Fibroblast of lung (primary cell): ENCODE data around the gene CAMTA1. TPM values are rescaled to one million over a fixed set of nuclear protein-coding genes. Genes with fewer than 3 reads are reported as not detected.

ENCODE experiments used
- DNase-seq, 2 donors: peaks; one replicate each; pipeline versions ENCODE4 v3.0.0 to v3.0.0-alpha.2; 2010; ENCODE audit warnings: low read depth in 2 of 2
- H2AFZ ChIP-seq: 2 replicates; pipeline ENCODE4 v1.5.1; 2012; ENCODE audit warnings: low read length, control low read depth, inconsistent platforms
- H3K27ac ChIP-seq: 2 replicates; pipeline ENCODE4 v1.5.1; 2011; ENCODE audit warnings: low read length, control low read depth; ENCODE audit not compliant: insufficient read depth
- H3K27me3 ChIP-seq: 2 replicates; pipeline ENCODE4 v1.5.1; 2011; ENCODE audit warnings: mild to moderate bottlenecking, low read length; ENCODE audit not compliant: control insufficient read depth, insufficient read depth
- H3K36me3 ChIP-seq: 2 replicates; pipeline ENCODE4 v1.5.1; 2011; ENCODE audit warnings: low read length; ENCODE audit not compliant: control insufficient read depth, insufficient read depth
- H3K4me1 ChIP-seq: 2 replicates; pipeline ENCODE4 v1.5.1; 2011; ENCODE audit warnings: low read length; ENCODE audit not compliant: control insufficient read depth, insufficient read depth; ENCODE audit errors: extremely low read depth
- H3K4me2 ChIP-seq: 2 replicates; pipeline ENCODE4 v1.5.1; 2011; ENCODE audit warnings: low read length, control low read depth; ENCODE audit not compliant: insufficient read depth; ENCODE audit errors: extremely low read depth
- H3K4me3 ChIP-seq, 4 experiments: fragments of 200-600 bp in 1 of 4; sonication (generic) in 1 of 4; replicated peaks in 1 of 4; 2 replicates each; pipeline ENCODE4 v1.5.1; 2011 to 2016; ENCODE audit warnings: low read length in 4 of 4, low read depth in 3 of 4, mild to moderate bottlenecking in 3 of 4, control low read depth in 2 of 4, inconsistent platforms in 1 of 4, mixed read lengths in 1 of 4; ENCODE audit not compliant: insufficient read depth in 1 of 4; ENCODE audit errors: control extremely low read depth in 1 of 4
- H3K79me2 ChIP-seq: 2 replicates; pipeline ENCODE4 v1.5.1; 2012; ENCODE audit warnings: mild to moderate bottlenecking, low read length, inconsistent platforms; ENCODE audit not compliant: control insufficient read depth, insufficient read depth
- H3K9ac ChIP-seq: 2 replicates; pipeline ENCODE4 v1.5.1; 2011; ENCODE audit warnings: mild to moderate bottlenecking, low read length, control low read depth; ENCODE audit not compliant: insufficient read depth
- H3K9me3 ChIP-seq: 2 replicates; pipeline ENCODE4 v1.5.1; 2012; ENCODE audit warnings: low read depth, low read length; ENCODE audit not compliant: control insufficient read depth, insufficient read depth
- H4K20me1 ChIP-seq: 2 replicates; pipeline ENCODE4 v1.5.1; 2011; ENCODE audit warnings: low read length; ENCODE audit not compliant: control insufficient read depth, insufficient read depth; ENCODE audit errors: extremely low read depth
- CTCF ChIP-seq, 2 donors: IDR thresholded peaks in 1 of 2; conservative IDR thresholded peaks in 1 of 2; 1 replicate in 1 of 2; 2 replicates in 1 of 2; pipeline ENCODE4 v1.5.1; 2011 to 2012; ENCODE audit warnings: low read length in 2 of 2, control low read depth in 1 of 2, inconsistent platforms in 1 of 2, low read depth in 1 of 2, mild to moderate bottlenecking in 1 of 2
- EZH2 ChIP-seq: IDR thresholded peaks from 2 replicates; pipeline ENCODE4 v1.5.1; 2012; ENCODE audit warnings: low read length, control low read depth, mild to moderate bottlenecking; ENCODE audit errors: missing control alignments
- polyA plus RNA-seq, 2 donors: library from polyadenylated mRNA; depleted of rRNA in 1 of 2; stranded (reverse) in 1 of 2; unstranded in 1 of 2; fragments of >200 nt; gene quantifications; 2 replicates each; pipeline ENCODE4 v1.2.1, GENCODE V29; 2011 to 2012; ENCODE audit warnings: missing spikeins in 1 of 2
- total RNA-seq: library from RNA; depleted of rRNA; stranded (reverse); fragments of >200 nt; gene quantifications from 2 replicates; pipeline ENCODE4 v1.2.1, GENCODE V29; 2014

CAMTA1 gene
- total and polyA plus RNA-seq, 2 donors (not counting 1 experiment from before 2014, with no cell fraction given) = 47.6 to 86.0 TPM

- Histone ChIP-seq H3K27me3 (no peaks in the 10 kb centered on the region), H3K9ac (no peak overlapping the region), H3K27ac (no peak overlapping the region), H3K4me3 (no peak overlapping the region), H3K79me2 (no peaks in the 10 kb centered on the region), H3K4me2 (no peak overlapping the region), H4K20me1 (no peaks in the 10 kb centered on the region), H3K36me3 (no peaks in the 10 kb centered on the region), H3K9me3 (no peaks in the 10 kb centered on the region), H2AFZ (no peak overlapping the region), H3K4me1 (no peaks in the 10 kb centered on the region)
- TF ChIP-seq CTCF (conservative IDR thresholded peaks at IDR 0.05 in 1 of 2, IDR thresholded peaks at IDR 0.05 in 1 of 2; ENCODE audit: low read depth in 1 of 2, low read length in 2 of 2) (no peak), EZH2 (no peak)
- DNase-seq = no peak
Observed at GRCh38 chr1:7422081-7422480, 636.8 kb downstream of the CAMTA1 start.

GRCh38 chr1:7422561-7422960 lies 637.3 kb downstream of the CAMTA1 start:
- H3K36me3 ChIP-seq = no peaks in the 10 kb centered on the region
- no peak overlapping the region for H3K9ac ChIP-seq
- no peak overlapping the region for H3K4me3 ChIP-seq
- no peak overlapping the region for H3K27ac ChIP-seq
- H2AFZ ChIP-seq = no peak overlapping the region
- DNase-seq = no peak
- no peaks in the 10 kb centered on the region for H3K79me2 ChIP-seq
- no peaks in the 10 kb centered on the region for H3K9me3 ChIP-seq
- H3K4me1 ChIP-seq = no peaks in the 10 kb centered on the region
- no peak for TF ChIP-seq EZH2
- TF ChIP-seq CTCF (conservative IDR thresholded peaks at IDR 0.05 in 1 of 2, IDR thresholded peaks at IDR 0.05 in 1 of 2; ENCODE audit: low read depth in 1 of 2, low read length in 2 of 2) = no peak
- H3K4me2 ChIP-seq = no peak overlapping the region
- H3K27me3 ChIP-seq = no peaks in the 10 kb centered on the region
- H4K20me1 ChIP-seq = no peaks in the 10 kb centered on the region

GRCh38 chr1:7422966-7423365 lies 637.7 kb downstream of the CAMTA1 start:
- no peak for DNase-seq
- H3K27ac ChIP-seq = no peak overlapping the region
- no peak overlapping the region for H3K4me3 ChIP-seq
- no peaks in the 10 kb centered on the region for H3K36me3 ChIP-seq
- H3K27me3 ChIP-seq = no peaks in the 10 kb centered on the region
- H3K9ac ChIP-seq = no peak overlapping the region
- TF ChIP-seq CTCF (conservative IDR thresholded peaks at IDR 0.05 in 1 of 2, IDR thresholded peaks at IDR 0.05 in 1 of 2; ENCODE audit: low read depth in 1 of 2, low read length in 2 of 2) = no peak
- no peak for TF ChIP-seq EZH2
- H3K9me3 ChIP-seq = no peaks in the 10 kb centered on the region
- no peak overlapping the region for H3K4me2 ChIP-seq
- no peaks in the 10 kb centered on the region for H4K20me1 ChIP-seq
- H2AFZ ChIP-seq = no peak overlapping the region
- no peaks in the 10 kb centered on the region for H3K4me1 ChIP-seq
- H3K79me2 ChIP-seq = no peaks in the 10 kb centered on the region
